Erythroblast (primary cell): ENCODE measurements around the gene MARK2.

Experiments
- GATA1 ChIP-seq: IDR thresholded peaks from 2 replicates; pipeline ENCODE4 v1.6.1; 2011; ENCODE audit warnings: low read depth, mild to moderate bottlenecking, control low read depth, low read length, moderate library complexity
- POLR2A ChIP-seq: IDR thresholded peaks from 2 replicates; pipeline ENCODE4 v1.6.1; 2011; ENCODE audit warnings: mild to moderate bottlenecking, low read length

DNA sequence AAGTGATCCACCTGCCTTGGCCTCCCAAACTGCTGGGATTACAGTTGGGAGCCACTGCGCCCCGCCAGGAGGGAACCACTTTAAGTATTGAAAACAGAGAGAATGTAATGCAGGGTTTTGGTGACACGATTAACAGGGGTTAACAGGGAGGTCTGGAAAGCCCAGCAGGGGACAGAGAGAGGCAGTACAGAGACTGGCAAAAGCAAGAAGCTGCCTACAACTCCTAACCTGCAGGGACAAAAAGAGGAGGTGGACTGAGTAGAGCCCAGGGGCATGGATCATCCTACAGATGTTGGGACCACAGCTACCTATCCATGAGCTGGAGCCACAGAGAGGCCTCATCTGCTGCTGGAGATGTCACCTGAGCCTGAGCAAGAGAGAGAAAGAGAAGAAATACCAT, 27.4 kb upstream of the MARK2 start:
- TF ChIP-seq POLR2A (no peak), GATA1 (no peak)
